Measurements from ENCODE around the gene GPR32.

DNA sequence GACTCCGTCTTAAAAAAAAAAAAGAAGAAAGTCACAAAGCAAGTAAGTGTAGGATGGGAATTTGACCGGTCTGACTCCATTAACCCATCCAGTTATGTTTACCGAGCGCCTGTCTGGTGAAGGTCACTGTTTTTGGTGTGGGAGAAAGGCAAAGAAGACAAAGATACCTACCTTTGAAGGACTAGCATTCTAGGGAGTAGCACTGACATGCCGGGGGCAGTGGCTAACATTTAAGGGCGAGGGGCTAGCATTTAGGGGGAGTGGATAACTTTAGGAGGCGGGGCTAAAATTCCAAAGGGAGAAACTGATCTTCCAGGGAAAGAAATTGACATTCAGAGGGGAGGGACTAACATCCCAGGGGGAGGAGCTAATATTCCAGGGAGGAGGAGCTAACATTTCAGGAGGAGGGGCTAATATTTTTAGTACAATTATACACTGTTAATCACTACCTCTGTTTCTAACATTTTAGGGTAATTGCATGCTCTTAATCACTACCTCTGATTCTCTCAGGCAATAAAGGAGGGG is 8.7 kb downstream of the GPR32 start:
- no peak for TF ChIP-seq CTCF (IDR thresholded peaks at IDR 0.05)
- TF ChIP-seq EP300 (IDR thresholded peaks at IDR 0.05), result no peak
- TF ChIP-seq POLR2AphosphoS5 (IDR thresholded peaks at IDR 0.05), result no peak
- TF ChIP-seq POLR2A (IDR thresholded peaks at IDR 0.05), result no peak

Data from gastroesophageal sphincter (tissue), 3 donors.